HepG2 (cell line): Measurements from ENCODE around the gene C6orf15. TPM values are rescaled to one million over a fixed set of nuclear protein-coding genes. Genes with fewer than 3 reads are reported as not detected.

ENCODE experiments used
- ATAC-seq: fragments of 200-7000 bp; cut with Tn5 transposase; 3 replicates; pipeline ENCODE4 v1.9.1; 2020; ENCODE audit warnings: mild to moderate bottlenecking, moderate library complexity
- BruUV-seq: library from RNA; stranded (reverse); fragments of 400-500 nt; replicated peaks from 2 replicates; lab custom pipeline; 2021; lab: Mats Ljungman, UMichigan
- CTCF ChIA-PET: fragments of 300-600 bp; formaldehyde crosslinking; extraction: SDS; loops from one replicate; lab custom pipeline; 2021; ENCODE audit warnings: low total read pairs, inconsistent platforms, low intra/inter-chr PET ratio; lab: Yijun Ruan, JAX
- POLR2A ChIA-PET: fragments of 350-600 bp; sonication (Branson Sonifier 250); formaldehyde crosslinking; loops from one replicate; lab custom pipeline; 2020; ENCODE audit warnings: antibody characterized with exemption, inconsistent platforms; lab: Yijun Ruan, JAX
- DNase-seq: peaks from one replicate; pipeline ENCODE4 v3.0.0-alpha.2; 2015; ENCODE audit warnings: low spot score
- FAIRE-seq: peaks from 3 replicates; lab custom pipeline; 2011; peaks lifted over from hg19 to GRCh38; lab: Jason Lieb, UNC
- H2AFZ ChIP-seq: one replicate; pipeline ENCODE4 v1.6.1; 2011; ENCODE audit warnings: low read length, inconsistent platforms
- H3K27ac ChIP-seq: fragments of 300-600 bp; 3 replicates; pipeline ENCODE4 v1.8.0; 2011; ENCODE audit warnings: mixed run types, mild to moderate bottlenecking, mixed read lengths, low read length, inconsistent platforms; ENCODE audit not compliant: insufficient read depth; ENCODE audit errors: extremely low read length
- H3K27me3 ChIP-seq, 2 experiments: fragments of 200-600 bp in 1 of 2; 2 replicates in 1 of 2; 3 replicates in 1 of 2; pipeline versions ENCODE4 v1.6.0 to v1.8.0; 2011; ENCODE audit warnings: low read length in 2 of 2, mild to moderate bottlenecking in 2 of 2, moderate library complexity in 2 of 2, inconsistent platforms in 1 of 2; ENCODE audit not compliant: insufficient read depth in 2 of 2, control insufficient read depth in 1 of 2
- H3K36me3 ChIP-seq, 2 experiments: fragments of 200-600 bp in 1 of 2; replicated peaks in 1 of 2; 2 replicates in 1 of 2; 3 replicates in 1 of 2; pipeline versions ENCODE4 v1.5.1 to v1.8.0; 2011; ENCODE audit warnings: low read length in 2 of 2, inconsistent platforms in 1 of 2; ENCODE audit not compliant: insufficient read depth in 2 of 2, control insufficient read depth in 1 of 2
- H3K4me1 ChIP-seq: 2 replicates; pipeline ENCODE4 v1.5.1; 2012; ENCODE audit warnings: low read length, inconsistent platforms; ENCODE audit not compliant: insufficient read depth
- H3K4me2 ChIP-seq: 2 replicates; pipeline ENCODE4 v1.6.0; 2011; ENCODE audit warnings: low read depth, low read length, inconsistent platforms
- H3K4me3 ChIP-seq, 3 experiments: fragments of 200-600 bp in 1 of 3; sonication (generic), shearing (Covaris generic) in 1 of 3; replicated peaks in 1 of 3; 2 replicates each; pipeline ENCODE4 v1.5.1; 2011 to 2016; ENCODE audit warnings: low read length in 3 of 3, inconsistent platforms in 2 of 3, low read depth in 2 of 3, mild to moderate bottlenecking in 2 of 3, control low read depth in 1 of 3, mixed read lengths in 1 of 3; ENCODE audit not compliant: insufficient read depth in 1 of 3
- H3K79me2 ChIP-seq: one replicate; pipeline ENCODE4 v1.6.1; 2011; ENCODE audit warnings: low read length, inconsistent platforms; ENCODE audit not compliant: insufficient read depth
- H3K9ac ChIP-seq: 2 replicates; pipeline ENCODE4 v1.6.0; 2011; ENCODE audit warnings: mild to moderate bottlenecking, low read depth, low read length, inconsistent platforms; ENCODE audit not compliant: insufficient read depth
- H3K9me3 ChIP-seq: 2 replicates; pipeline ENCODE4 v1.5.1; 2012; ENCODE audit warnings: mild to moderate bottlenecking, low read length
- H4K20me1 ChIP-seq: 2 replicates; pipeline ENCODE4 v1.6.0; 2011; ENCODE audit warnings: inconsistent platforms, mild to moderate bottlenecking, low read length, moderate library complexity; ENCODE audit not compliant: insufficient read depth
- BRCA1 ChIP-seq: sonication (generic); formaldehyde crosslinking; IDR thresholded peaks from 2 replicates; pipeline ENCODE4 v1.4.0; 2020; ENCODE audit warnings: missing genetic modification reagents
- CEBPG ChIP-seq: IDR thresholded peaks from 2 replicates; pipeline ENCODE4 v1.6.1; 2016
- ZNF530 ChIP-seq: sonication (generic); formaldehyde crosslinking; IDR thresholded peaks from 2 replicates; pipeline ENCODE4 v1.5.0; 2020; ENCODE audit warnings: low read depth, mild to moderate bottlenecking, missing genetic modification reagents
- ZNF567 ChIP-seq: sonication (generic); formaldehyde crosslinking; IDR thresholded peaks from 2 replicates; pipeline ENCODE4 v1.8.1; 2023; ENCODE audit warnings: mild to moderate bottlenecking, missing genetic modification reagents, borderline replicate concordance
- WGBS: methylation state at CpG from one replicate; pipeline ENCODE4 v1.1.6; 2017; ENCODE audit warnings: low lambda C conversion rate; 5-methylcytosine and 5-hydroxymethylcytosine counted together
- in situ Hi-C: cut with HindIII; loops from 2 replicates; pipeline ENCODE4 v1.10.0; 2017; ENCODE audit warnings: low pct_unique_long_range_greater_than_20kb; ENCODE audit not compliant: extremely low pct_ligation_motif_present
- intact Hi-C: fragments of 100-400 bp; cut with micrococcal nuclease; formaldehyde crosslinking; loops from one replicate; pipeline ENCODE4 v1.10.0; 2022; ENCODE audit not compliant: unreplicated experiment
- polyA plus RNA-seq, 8 experiments: library from polyadenylated mRNA; depleted of rRNA in 3 of 8; stranded (reverse) in 7 of 8; unstranded in 1 of 8; fragments of >200 nt; fragmentation: Illumina TruSeq in 4 of 8; extraction: Trizol in 4 of 8; gene quantifications; 2 replicates each; pipeline versions ENCODE4 v1.2.1 to v1.2.3, GENCODE V29; 2011 to 2016; ENCODE audit warnings: low read depth in 4 of 8, missing spikeins in 1 of 8, mixed read lengths in 1 of 8; ENCODE audit not compliant: insufficient read depth in 1 of 8
- total RNA-seq, 5 experiments: library from RNA; depleted of rRNA; stranded (reverse); fragments of >200 nt; fragmentation: Illumina TruSeq; extraction: Trizol; gene quantifications; 2 replicates each; pipeline ENCODE4 v1.2.3, GENCODE V29; 2016; ENCODE audit warnings: low read depth in 1 of 5
- TF ChIP-seq, protein P1 (sequence below): sonication (generic); formaldehyde crosslinking; IDR thresholded peaks from 2 replicates; pipeline ENCODE4 v1.8.0; 2022; ENCODE audit warnings: missing genetic modification reagents, mild to moderate bottlenecking, moderate library complexity, borderline replicate concordance
- TF ChIP-seq, protein P2 (sequence below): sonication (generic); formaldehyde crosslinking; IDR thresholded peaks from one replicate; pipeline ENCODE4 v1.5.1; 2020; ENCODE audit warnings: mild to moderate bottlenecking, missing genetic modification reagents; ENCODE audit errors: not compliant biosample characterization
- TF ChIP-seq, protein P3 (sequence below): sonication (generic); formaldehyde crosslinking; IDR thresholded peaks from 2 replicates; pipeline ENCODE4 v1.4.0; 2020; ENCODE audit warnings: missing genetic modification reagents, borderline replicate concordance

C6orf15 gene
- total and polyA plus RNA-seq, 2 of the 13 experiments (the other 11 are each of a cell fraction or from before 2014, with no cell fraction given) = not detected

DNA sequence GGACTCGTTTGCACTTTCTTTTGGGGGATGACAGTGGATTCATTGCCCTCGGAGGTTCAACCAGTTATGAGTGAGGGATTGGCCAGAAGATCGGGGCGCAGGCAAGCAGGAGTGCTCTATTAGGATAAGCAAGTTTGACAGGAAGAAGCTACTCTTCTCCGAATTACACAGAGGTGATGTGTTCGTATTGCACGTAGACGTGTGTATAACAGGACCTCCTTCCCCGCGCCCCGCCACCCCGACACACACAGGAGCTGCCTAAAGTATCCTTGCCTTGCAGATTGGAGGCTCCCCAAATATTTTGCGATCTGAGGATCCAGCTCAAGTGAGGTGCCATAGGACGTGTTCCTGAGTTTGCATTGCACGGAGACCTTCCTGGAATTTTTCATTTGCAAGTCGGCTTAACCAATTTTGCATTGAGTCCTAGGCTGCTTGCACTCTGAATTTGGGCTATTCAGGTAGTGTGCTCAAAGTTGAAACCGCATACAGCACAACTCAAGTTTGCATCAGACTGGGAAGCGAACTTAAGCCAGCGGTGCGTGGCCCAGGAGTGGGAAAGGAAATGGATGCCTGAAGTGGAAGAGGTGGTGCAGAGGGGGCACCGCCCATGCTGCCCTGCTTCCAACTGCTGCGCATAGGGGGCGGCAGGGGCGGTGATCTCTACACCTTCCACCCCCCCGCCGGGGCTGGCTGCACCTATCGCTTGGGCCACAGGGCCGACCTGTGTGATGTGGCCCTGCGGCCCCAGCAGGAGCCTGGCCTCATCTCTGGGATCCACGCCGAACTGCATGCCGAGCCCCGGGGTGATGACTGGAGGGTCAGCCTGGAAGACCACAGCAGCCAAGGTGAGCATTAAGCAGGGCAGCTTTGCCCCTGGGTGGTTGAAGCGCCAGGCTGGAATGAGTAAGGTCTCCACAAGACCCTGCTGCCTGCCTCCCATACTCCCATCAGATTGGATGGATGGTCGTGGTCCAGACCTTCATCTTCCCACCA is 46.8 kb upstream of the C6orf15 start (continued):
- no peak for TF ChIP-seq ZNF530 (CRISPR knock-in tag)
- TF ChIP-seq BRCA1 (CRISPR knock-in tag) = no peak
- TF ChIP-seq CEBPG (CRISPR knock-in tag) = no peak
- no peak for TF ChIP-seq ZNF567 (CRISPR knock-in tag)

DNA sequence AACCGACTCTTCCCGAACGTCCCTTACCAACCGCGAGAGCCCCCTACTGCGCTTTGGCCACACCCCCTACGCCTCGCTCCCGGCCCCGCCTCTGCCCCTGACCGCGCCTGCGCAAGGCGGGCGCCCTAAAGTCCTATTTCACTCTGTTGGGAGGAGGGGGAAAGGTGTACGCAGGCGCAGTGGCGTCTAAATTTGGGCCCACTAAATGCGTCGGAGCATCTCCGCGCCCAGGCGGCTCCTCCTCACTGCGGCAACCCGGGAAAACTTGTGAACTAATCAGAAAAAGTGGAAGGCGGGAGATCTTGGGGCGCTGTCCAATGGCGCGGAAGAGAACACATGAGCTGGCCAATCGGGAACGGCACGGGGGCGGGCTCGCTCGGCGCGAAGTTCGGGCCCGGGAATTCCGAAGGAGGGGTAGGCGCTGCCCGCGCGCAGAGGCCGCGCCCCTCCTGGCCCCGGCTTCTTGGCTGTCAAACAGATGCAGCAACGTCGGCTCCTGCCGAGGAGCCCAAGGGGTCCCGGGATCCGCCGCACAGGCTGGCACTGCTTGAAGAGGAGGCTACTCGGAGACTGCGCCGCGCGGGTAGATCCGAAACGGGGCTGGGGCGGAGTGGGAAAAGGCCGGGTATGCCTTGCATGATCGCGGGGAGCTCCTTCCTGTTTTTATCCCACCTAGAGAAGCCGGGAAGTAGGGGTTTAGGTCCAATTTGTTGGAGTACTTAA is 45.9 kb upstream of the C6orf15 start, which contains the start of gene TCF19:
TCF19 (plus strand) TSS at position 450 of the 723 bp plus-strand sequence. CDS start 881 bp downstream, outside the sequence.
- intact Hi-C loops = loop anchor here (1.0 to 2.0 kb wide), 2 partner anchors 28 to 34 kb away; no protein-coding TSS in a partner anchor
- TF ChIP-seq, protein P1, sequence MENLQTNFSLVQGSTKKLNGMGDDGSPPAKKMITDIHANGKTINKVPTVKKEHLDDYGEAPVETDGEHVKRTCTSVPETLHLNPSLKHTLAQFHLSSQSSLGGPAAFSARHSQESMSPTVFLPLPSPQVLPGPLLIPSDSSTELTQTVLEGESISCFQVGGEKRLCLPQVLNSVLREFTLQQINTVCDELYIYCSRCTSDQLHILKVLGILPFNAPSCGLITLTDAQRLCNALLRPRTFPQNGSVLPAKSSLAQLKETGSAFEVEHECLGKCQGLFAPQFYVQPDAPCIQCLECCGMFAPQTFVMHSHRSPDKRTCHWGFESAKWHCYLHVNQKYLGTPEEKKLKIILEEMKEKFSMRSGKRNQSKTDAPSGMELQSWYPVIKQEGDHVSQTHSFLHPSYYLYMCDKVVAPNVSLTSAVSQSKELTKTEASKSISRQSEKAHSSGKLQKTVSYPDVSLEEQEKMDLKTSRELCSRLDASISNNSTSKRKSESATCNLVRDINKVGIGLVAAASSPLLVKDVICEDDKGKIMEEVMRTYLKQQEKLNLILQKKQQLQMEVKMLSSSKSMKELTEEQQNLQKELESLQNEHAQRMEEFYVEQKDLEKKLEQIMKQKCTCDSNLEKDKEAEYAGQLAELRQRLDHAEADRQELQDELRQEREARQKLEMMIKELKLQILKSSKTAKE = peak; percentile 54; the same call in 1 of the 2 replicates
- TF ChIP-seq, protein P2, sequence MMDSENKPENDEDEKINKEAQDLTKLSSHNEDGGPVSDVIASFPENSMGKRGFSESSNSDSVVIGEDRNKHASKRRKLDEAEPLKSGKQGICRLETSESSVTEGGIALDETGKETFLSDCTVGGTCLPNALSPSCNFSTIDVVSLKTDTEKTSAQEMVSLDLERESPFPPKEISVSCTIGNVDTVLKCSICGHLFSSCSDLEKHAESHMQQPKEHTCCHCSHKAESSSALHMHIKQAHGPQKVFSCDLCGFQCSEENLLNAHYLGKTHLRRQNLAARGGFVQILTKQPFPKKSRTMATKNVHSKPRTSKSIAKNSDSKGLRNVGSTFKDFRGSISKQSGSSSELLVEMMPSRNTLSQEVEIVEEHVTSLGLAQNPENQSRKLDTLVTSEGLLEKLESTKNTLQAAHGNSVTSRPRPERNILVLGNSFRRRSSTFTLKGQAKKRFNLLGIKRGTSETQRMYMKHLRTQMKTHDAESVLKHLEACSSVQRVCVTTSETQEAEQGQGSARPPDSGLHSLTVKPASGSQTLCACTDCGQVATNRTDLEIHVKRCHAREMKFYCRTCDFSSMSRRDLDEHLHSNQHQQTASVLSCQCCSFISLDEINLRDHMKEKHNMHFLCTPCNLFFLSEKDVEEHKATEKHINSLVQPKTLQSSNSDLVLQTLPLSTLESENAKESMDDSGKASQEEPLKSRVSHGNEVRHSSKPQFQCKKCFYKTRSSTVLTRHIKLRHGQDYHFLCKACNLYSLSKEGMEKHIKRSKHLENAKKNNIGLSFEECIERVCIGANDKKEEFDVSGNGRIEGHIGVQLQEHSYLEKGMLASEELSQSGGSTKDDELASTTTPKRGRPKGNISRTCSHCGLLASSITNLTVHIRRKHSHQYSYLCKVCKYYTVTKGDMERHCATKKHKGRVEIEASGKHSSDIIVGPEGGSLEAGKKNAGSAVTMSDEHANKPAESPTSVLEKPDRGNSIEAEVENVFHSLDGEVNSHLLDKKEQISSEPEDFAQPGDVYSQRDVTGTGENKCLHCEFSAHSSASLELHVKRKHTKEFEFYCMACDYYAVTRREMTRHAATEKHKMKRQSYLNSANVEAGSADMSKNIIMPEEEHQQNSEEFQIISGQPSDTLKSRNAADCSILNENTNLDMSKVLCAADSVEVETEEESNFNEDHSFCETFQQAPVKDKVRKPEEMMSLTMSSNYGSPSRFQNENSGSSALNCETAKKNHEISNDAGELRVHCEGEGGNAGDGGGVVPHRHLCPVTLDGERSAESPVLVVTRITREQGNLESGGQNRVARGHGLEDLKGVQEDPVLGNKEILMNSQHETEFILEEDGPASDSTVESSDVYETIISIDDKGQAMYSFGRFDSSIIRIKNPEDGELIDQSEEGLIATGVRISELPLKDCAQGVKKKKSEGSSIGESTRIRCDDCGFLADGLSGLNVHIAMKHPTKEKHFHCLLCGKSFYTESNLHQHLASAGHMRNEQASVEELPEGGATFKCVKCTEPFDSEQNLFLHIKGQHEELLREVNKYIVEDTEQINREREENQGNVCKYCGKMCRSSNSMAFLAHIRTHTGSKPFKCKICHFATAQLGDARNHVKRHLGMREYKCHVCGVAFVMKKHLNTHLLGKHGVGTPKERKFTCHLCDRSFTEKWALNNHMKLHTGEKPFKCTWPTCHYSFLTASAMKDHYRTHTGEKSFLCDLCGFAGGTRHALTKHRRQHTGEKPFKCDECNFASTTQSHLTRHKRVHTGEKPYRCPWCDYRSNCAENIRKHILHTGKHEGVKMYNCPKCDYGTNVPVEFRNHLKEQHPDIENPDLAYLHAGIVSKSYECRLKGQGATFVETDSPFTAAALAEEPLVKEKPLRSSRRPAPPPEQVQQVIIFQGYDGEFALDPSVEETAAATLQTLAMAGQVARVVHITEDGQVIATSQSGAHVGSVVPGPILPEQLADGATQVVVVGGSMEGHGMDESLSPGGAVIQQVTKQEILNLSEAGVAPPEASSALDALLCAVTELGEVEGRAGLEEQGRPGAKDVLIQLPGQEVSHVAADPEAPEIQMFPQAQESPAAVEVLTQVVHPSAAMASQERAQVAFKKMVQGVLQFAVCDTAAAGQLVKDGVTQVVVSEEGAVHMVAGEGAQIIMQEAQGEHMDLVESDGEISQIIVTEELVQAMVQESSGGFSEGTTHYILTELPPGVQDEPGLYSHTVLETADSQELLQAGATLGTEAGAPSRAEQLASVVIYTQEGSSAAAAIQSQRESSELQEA (CRISPR knock-in tag) = no peak
- TF ChIP-seq, protein P3, sequence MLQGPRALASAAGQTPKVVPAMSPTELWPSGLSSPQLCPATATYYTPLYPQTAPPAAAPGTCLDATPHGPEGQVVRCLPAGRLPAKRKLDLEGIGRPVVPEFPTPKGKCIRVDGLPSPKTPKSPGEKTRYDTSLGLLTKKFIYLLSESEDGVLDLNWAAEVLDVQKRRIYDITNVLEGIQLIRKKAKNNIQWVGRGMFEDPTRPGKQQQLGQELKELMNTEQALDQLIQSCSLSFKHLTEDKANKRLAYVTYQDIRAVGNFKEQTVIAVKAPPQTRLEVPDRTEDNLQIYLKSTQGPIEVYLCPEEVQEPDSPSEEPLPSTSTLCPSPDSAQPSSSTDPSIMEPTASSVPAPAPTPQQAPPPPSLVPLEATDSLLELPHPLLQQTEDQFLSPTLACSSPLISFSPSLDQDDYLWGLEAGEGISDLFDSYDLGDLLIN = peak; percentile 96; the same call in 1 of the 2 replicates

More for the DNA sequence above, 45.9 kb upstream of the C6orf15 start, which contains the start of gene TCF19:
- no peaks in the 10 kb centered on the region for H3K27me3 ChIP-seq
- no peaks in the 10 kb centered on the region for H3K79me2 ChIP-seq
- POLR2A ChIA-PET = interaction anchor here (0.8 to 1.4 kb wide), 4 partner anchors 10 to 37 kb away, joined by 3 to 5 read pairs (median 3); no protein-coding TSS in a partner anchor
- peak within 1 kb of the TSS; percentile 76 to 90 (median 87) for H3K4me3 ChIP-seq
- CTCF ChIA-PET = no interaction called here
- H3K9me3 ChIP-seq = no peaks in the 10 kb centered on the region
- WGBS = 2% methylated on average over 58 of the region's 65 CpGs
- DNase-seq (peak; percentile 99), FAIRE-seq (peak; percentile 93), ATAC-seq (peak; percentile 94)
- H4K20me1 ChIP-seq = no peaks in the 10 kb centered on the region
- H3K4me1 ChIP-seq = peaks cover 30% of the 10 kb centered on the region
- in situ Hi-C loops = no loop called here
- H3K4me2 ChIP-seq = peak within 1 kb of the TSS; percentile 99
- H2AFZ ChIP-seq = peak within 1 kb of the TSS; percentile 35
- peak within 1 kb of the TSS; percentile 66 for H3K27ac ChIP-seq
- peaks cover 4 to 25% of the 10 kb centered on the region in 2 experiments for H3K36me3 ChIP-seq
- no TSS peak for BruUV-seq
- H3K9ac ChIP-seq = peak within 1 kb of the TSS; percentile 80
